ENCODE results near the gene SESN1. TPM values are rescaled to one million over a fixed set of nuclear protein-coding genes. Genes with fewer than 3 reads are reported as not detected.

The SESN1 gene
- total and polyA plus RNA-seq, 2 donors (not counting 1 experiment from before 2014, with no cell fraction given) = 16.2 to 28.6 TPM

- POLR2A ChIA-PET = no interaction called here
- WGBS (ENCODE audit: insufficient coverage) = 100% methylated on average over 1 of the region's 3 CpGs
- H3K9me3 ChIP-seq (ENCODE audit: control extremely low read depth in 1 of 3, control insufficient read depth in 2 of 3, insufficient read depth in 1 of 3, low read length in 2 of 3) = no peaks in the 10 kb centered on the region
Measured at GRCh38 chr6:109028439-109028838, 66.2 kb downstream of the SESN1 start.

GRCh38 chr6:109027964-109028363 is 66.7 kb downstream of the SESN1 start:
- Histone ChIP-seq H3K27me3 (replicated peaks in 1 of 4; ENCODE audit: control extremely low read depth in 1 of 4, control insufficient read depth in 3 of 4, insufficient read depth in 4 of 4, low read length in 3 of 4) (no peaks in the 10 kb centered on the region), H2AFZ (ENCODE audit: insufficient read depth, low read depth, low read length, poor library complexity, severe bottlenecking) (no peak overlapping the region), H3K9me3 (ENCODE audit: control extremely low read depth in 1 of 3, control insufficient read depth in 2 of 3, insufficient read depth in 1 of 3, low read length in 2 of 3) (no peaks in the 10 kb centered on the region), H3K27ac (ENCODE audit: low read length in 2 of 2) (no peak overlapping the region), H4K20me1 (ENCODE audit: control insufficient read depth, insufficient read depth, low read length, poor library complexity, severe bottlenecking) (no peaks in the 10 kb centered on the region), H3K36me3 (replicated peaks in 1 of 2; ENCODE audit: control extremely low read depth in 1 of 2, control insufficient read depth in 1 of 2, extremely low read depth in 1 of 2, insufficient read depth in 2 of 2, low read length in 1 of 2) (no peaks in the 10 kb centered on the region), H3K9ac (ENCODE audit: low read length) (no peak overlapping the region), H3K4me2 (replicated peaks; ENCODE audit: low read depth, low read length, poor library complexity, severe bottlenecking) (no peak overlapping the region), H3K4me1 (ENCODE audit: control insufficient read depth in 2 of 2, insufficient read depth in 2 of 2, low read length in 2 of 2) (peaks cover 3 to 15% of the 10 kb centered on the region in 2 donors), H3K79me2 (ENCODE audit: control insufficient read depth, insufficient read depth, low read length) (no peaks in the 10 kb centered on the region), H3K4me3 (ENCODE audit: control extremely low read depth in 1 of 5, extremely low read depth in 1 of 5, insufficient read depth in 1 of 5, low read depth in 2 of 5, low read length in 4 of 5) (no peak overlapping the region)
- DNase-seq = no peak
- peaks cover 21% of the 10 kb centered on the region for H3K4me1 Mint-ChIP-seq
- H3K27ac Mint-ChIP-seq = no peak overlapping the region
- POLR2A ChIA-PET = no interaction called here
- no peaks in the 10 kb centered on the region for H3K9me3 Mint-ChIP-seq (ENCODE audit: insufficient read depth)
- CTCF ChIA-PET = no interaction called here
- intact Hi-C loops (cut with micrococcal nuclease) = no loop called here
- no peak for ATAC-seq (ENCODE audit: low read depth)
- no peak for TF ChIP-seq EZH2 (IDR thresholded peaks at IDR 0.05; ENCODE audit: borderline replicate concordance, insufficient read depth, low read depth, low read length, poor library complexity, severe bottlenecking)
- no peak for TF ChIP-seq CTCF (IDR thresholded peaks at IDR 0.05)
- H3K4me3 Mint-ChIP-seq = no peak overlapping the region
- H3K27me3 Mint-ChIP-seq = no peaks in the 10 kb centered on the region

More at GRCh38 chr6:109028439-109028838, 66.2 kb downstream of the SESN1 start:
- Histone ChIP-seq H3K4me3 (ENCODE audit: control extremely low read depth in 1 of 5, extremely low read depth in 1 of 5, insufficient read depth in 1 of 5, low read depth in 2 of 5, low read length in 4 of 5) (no peak overlapping the region), H3K79me2 (ENCODE audit: control insufficient read depth, insufficient read depth, low read length) (no peaks in the 10 kb centered on the region), H3K27ac (ENCODE audit: low read length in 2 of 2) (no peak overlapping the region), H4K20me1 (ENCODE audit: control insufficient read depth, insufficient read depth, low read length, poor library complexity, severe bottlenecking) (no peaks in the 10 kb centered on the region), H3K9ac (ENCODE audit: low read length) (no peak overlapping the region), H3K36me3 (replicated peaks in 1 of 2; ENCODE audit: control extremely low read depth in 1 of 2, control insufficient read depth in 1 of 2, extremely low read depth in 1 of 2, insufficient read depth in 2 of 2, low read length in 1 of 2) (no peaks in the 10 kb centered on the region), H2AFZ (ENCODE audit: insufficient read depth, low read depth, low read length, poor library complexity, severe bottlenecking) (no peak overlapping the region), H3K4me2 (replicated peaks; ENCODE audit: low read depth, low read length, poor library complexity, severe bottlenecking) (no peak overlapping the region), H3K4me1 (ENCODE audit: control insufficient read depth in 2 of 2, insufficient read depth in 2 of 2, low read length in 2 of 2) (peaks cover under 1 to 11% of the 10 kb centered on the region in 2 donors), H3K27me3 (replicated peaks in 1 of 4; ENCODE audit: control extremely low read depth in 1 of 4, control insufficient read depth in 3 of 4, insufficient read depth in 4 of 4, low read length in 3 of 4) (no peaks in the 10 kb centered on the region)
- ATAC-seq (ENCODE audit: low read depth) = no peak
- TF ChIP-seq CTCF (IDR thresholded peaks at IDR 0.05) (no peak), EZH2 (IDR thresholded peaks at IDR 0.05; ENCODE audit: borderline replicate concordance, insufficient read depth, low read depth, low read length, poor library complexity, severe bottlenecking) (no peak)
- peaks cover 16% of the 10 kb centered on the region for H3K4me1 Mint-ChIP-seq
- no peaks in the 10 kb centered on the region for H3K9me3 Mint-ChIP-seq (ENCODE audit: insufficient read depth)
- H3K4me3 Mint-ChIP-seq = no peak overlapping the region
- H3K27me3 Mint-ChIP-seq = no peaks in the 10 kb centered on the region
- DNase-seq = no peak
- intact Hi-C loops (cut with micrococcal nuclease) = no loop called here
- CTCF ChIA-PET = interaction anchor here (1.5 kb wide), 1 partner anchor 17 kb away, joined by 4 read pairs; no protein-coding TSS in a partner anchor
- no peak overlapping the region for H3K27ac Mint-ChIP-seq
